Endothelial cell of umbilical vein (primary cell): ENCODE results near the gene RHEX. TPM values are rescaled to one million over a fixed set of nuclear protein-coding genes. Genes with fewer than 3 reads are reported as not detected.

ENCODE experiments used
- BruUV-seq: library from RNA; stranded (reverse); fragments of 400-500 nt; replicated peaks from 2 replicates; lab custom pipeline; 2021; lab: Mats Ljungman, UMichigan
- CTCF ChIA-PET: fragments of 300-600, 350-600 bp; sonication (Branson Sonifier 250); formaldehyde crosslinking; loops from one replicate; lab custom pipeline; 2021; ENCODE audit warnings: antibody characterized with exemption, inconsistent platforms; lab: Charles Lee
- POLR2A ChIA-PET: fragments of 300-600, 350-600 bp; sonication (Branson Sonifier 250); formaldehyde crosslinking; loops from one replicate; lab custom pipeline; 2021; ENCODE audit warnings: antibody characterized with exemption, inconsistent platforms; lab: Charles Lee
- DNase-seq: peaks from one replicate; pipeline ENCODE4 v3.0.0-alpha.2; 2011; ENCODE audit warnings: low read depth, low spot score
- FAIRE-seq: peaks from 2 replicates; lab custom pipeline; 2011; peaks lifted over from hg19 to GRCh38; lab: Jason Lieb, UNC
- H2AFZ ChIP-seq: 2 replicates; pipeline ENCODE4 v1.6.0; 2012; ENCODE audit warnings: low read depth, low read length, control low read depth, inconsistent platforms
- H3K27ac ChIP-seq: 2 replicates; pipeline ENCODE4 v1.5.1; 2011; ENCODE audit warnings: low read depth, mild to moderate bottlenecking, control low read depth, low read length, moderate library complexity; ENCODE audit not compliant: insufficient read depth
- H3K27me3 ChIP-seq, 2 experiments: 2 replicates each; pipeline versions ENCODE4 v1.6.0 to v1.6.1; 2011; ENCODE audit warnings: low read length in 2 of 2, mixed read lengths in 1 of 2; ENCODE audit not compliant: control insufficient read depth in 2 of 2, insufficient read depth in 2 of 2
- H3K36me3 ChIP-seq, 2 experiments: 2 replicates in 1 of 2; 3 replicates in 1 of 2; pipeline ENCODE4 v1.5.1; 2011; ENCODE audit warnings: low read length in 2 of 2, mild to moderate bottlenecking in 1 of 2, moderate library complexity in 1 of 2; ENCODE audit not compliant: control insufficient read depth in 2 of 2, insufficient read depth in 2 of 2; ENCODE audit errors: extremely low read depth in 1 of 2
- H3K4me1 ChIP-seq: 3 replicates; pipeline ENCODE4 v1.5.1; 2011; ENCODE audit warnings: mild to moderate bottlenecking, low read length; ENCODE audit not compliant: control insufficient read depth, insufficient read depth; ENCODE audit errors: extremely low read depth
- H3K4me2 ChIP-seq: 2 replicates; pipeline ENCODE4 v1.6.1; 2011; ENCODE audit warnings: low read length, control low read depth, mixed read lengths; ENCODE audit not compliant: insufficient read depth
- H3K4me3 ChIP-seq, 3 experiments: fragments of 200-600 bp in 1 of 3; sonication (generic), shearing (Covaris generic) in 1 of 3; replicated peaks in 1 of 3; 2 replicates each; pipeline ENCODE4 v1.5.1; 2011 to 2016; ENCODE audit warnings: control low read depth in 3 of 3, low read length in 3 of 3, mild to moderate bottlenecking in 2 of 3, inconsistent platforms in 1 of 3, low read depth in 1 of 3, moderate library complexity in 1 of 3; ENCODE audit not compliant: insufficient read depth in 1 of 3
- H3K79me2 ChIP-seq: 2 replicates; pipeline ENCODE4 v1.6.0; 2012; ENCODE audit warnings: low read length, inconsistent platforms; ENCODE audit not compliant: control insufficient read depth, insufficient read depth
- H3K9ac ChIP-seq: replicated peaks from 2 replicates; pipeline ENCODE3; 2011; ENCODE audit warnings: low read length, control low read depth; ENCODE audit not compliant: insufficient read depth; ENCODE audit errors: extremely low read depth
- H3K9me1 ChIP-seq: replicated peaks from 3 replicates; pipeline ENCODE4 v1.6.0; 2011; ENCODE audit warnings: mild to moderate bottlenecking, low read length; ENCODE audit not compliant: control insufficient read depth, insufficient read depth; ENCODE audit errors: extremely low read depth
- H3K9me3 ChIP-seq: replicated peaks from 2 replicates; pipeline ENCODE4 v1.5.1; 2012; ENCODE audit warnings: low read length, inconsistent platforms; ENCODE audit not compliant: control insufficient read depth, insufficient read depth
- H4K20me1 ChIP-seq: replicated peaks from 2 replicates; pipeline ENCODE3; 2011; ENCODE audit warnings: mild to moderate bottlenecking, low read length; ENCODE audit not compliant: control insufficient read depth, insufficient read depth; ENCODE audit errors: extremely low read depth
- EZH2 ChIP-seq: IDR thresholded peaks from 2 replicates; pipeline ENCODE4 v1.6.1; 2012; ENCODE audit warnings: borderline replicate concordance, low read depth, mild to moderate bottlenecking, moderate library complexity, low read length, inconsistent platforms; ENCODE audit not compliant: severe bottlenecking
- GATA2 ChIP-seq: IDR thresholded peaks from 2 replicates; pipeline ENCODE4 v1.7.0; 2011; ENCODE audit warnings: low read depth, mild to moderate bottlenecking, moderate library complexity, mixed read lengths, low read length; ENCODE audit not compliant: insufficient read length, insufficient read depth
- JUN ChIP-seq: IDR thresholded peaks from 2 replicates; pipeline ENCODE4 v1.6.1; 2011; ENCODE audit warnings: borderline replicate concordance, low read depth; ENCODE audit not compliant: insufficient read length, insufficient read depth
- MAX ChIP-seq: IDR thresholded peaks from 2 replicates; pipeline ENCODE4 v1.6.1; 2011; ENCODE audit not compliant: insufficient read depth, insufficient read length
- MYC ChIP-seq: IDR thresholded peaks from one replicate; pipeline ENCODE4 v1.6.1; 2011; ENCODE audit warnings: mild to moderate bottlenecking, low read depth, low read length
- POLR2AphosphoS5 ChIP-seq: IDR thresholded peaks from 2 replicates; pipeline ENCODE4 v1.6.1; 2012; ENCODE audit warnings: low read depth, mild to moderate bottlenecking, control low read depth, low read length, moderate library complexity; ENCODE audit not compliant: insufficient read depth
- dilution Hi-C: fragments of 300-500 bp; cut with MboI; formaldehyde crosslinking; loops from one replicate; pipeline ENCODE4 v1.15.0; 2019; ENCODE audit warnings: low sequenced_read_pairs; ENCODE audit not compliant: extremely low pct_ligation_motif_present
- intact Hi-C: fragments of 100-400 bp; cut with micrococcal nuclease; formaldehyde crosslinking; loops from one replicate; pipeline ENCODE4 v1.10.0; 2022
- polyA plus RNA-seq, 4 experiments: library from polyadenylated mRNA; depleted of rRNA in 3 of 4; stranded (reverse) in 3 of 4; unstranded in 1 of 4; fragments of >200 nt; gene quantifications; 2 replicates each; pipeline versions ENCODE4 v1.2.1 to v1.2.3, GENCODE V29; 2011 to 2012; ENCODE audit warnings: missing spikeins in 1 of 4
- total RNA-seq: library from RNA; stranded (reverse); gene quantifications from 2 replicates; pipeline ENCODE4 v1.2.3, GENCODE V29; 2021

RHEX gene
- total and polyA plus RNA-seq, 2 donors (not counting 3 experiments of a cell fraction or from before 2014, with no cell fraction given): not detected

GRCh38 chr1:206109718-206110117 is 56.7 kb downstream of the RHEX start:
- Histone ChIP-seq H3K9me1 (no peaks in the 10 kb centered on the region), H3K9me3 (no peaks in the 10 kb centered on the region), H3K9ac (no peak overlapping the region), H3K27me3 (peaks cover 0 to 2% of the 10 kb centered on the region in 2 experiments), H3K4me1 (peaks cover 5% of the 10 kb centered on the region), H2AFZ (no peak overlapping the region), H3K36me3 (no peaks in the 10 kb centered on the region), H3K27ac (no peak overlapping the region), H4K20me1 (no peaks in the 10 kb centered on the region), H3K4me2 (no peak overlapping the region), H3K4me3 (no peak overlapping the region), H3K79me2 (no peaks in the 10 kb centered on the region)
- ChIA-PET CTCF (interaction anchor here (2.2 to 6.9 kb wide), 5 partner anchors 8 to 192 kb away, joined by 4 to 319 read pairs (median 139); partner anchors contain the start of gene AVPR1B), POLR2A (no interaction called here)
- DNase-seq: no peak
- no TSS peak for BruUV-seq
- no peak for FAIRE-seq
- TF ChIP-seq MYC (no peak), GATA2 (no peak), MAX (no peak), POLR2AphosphoS5 (no peak), JUN (no peak)
- intact Hi-C loops (loop anchor here (5.0 kb wide), 1 partner anchor 317 kb away; no protein-coding TSS in a partner anchor), dilution Hi-C loops (loop anchor here (25.0 kb wide), 1 partner anchor 122 kb away; no protein-coding TSS in a partner anchor)

GRCh38 chr1:206110161-206110560 is 57.2 kb downstream of the RHEX start:
- Histone ChIP-seq H3K79me2 (no peaks in the 10 kb centered on the region), H3K4me2 (no peak overlapping the region), H3K4me1 (peaks cover 5% of the 10 kb centered on the region), H3K27ac (no peak overlapping the region), H3K27me3 (peaks cover 0 to 2% of the 10 kb centered on the region in 2 experiments), H3K9me1 (no peaks in the 10 kb centered on the region), H3K4me3 (no peak overlapping the region), H3K36me3 (no peaks in the 10 kb centered on the region), H3K9me3 (no peaks in the 10 kb centered on the region), H2AFZ (no peak overlapping the region), H4K20me1 (no peaks in the 10 kb centered on the region), H3K9ac (no peak overlapping the region)
- DNase-seq (no peak), FAIRE-seq (no peak)
- intact Hi-C loops: no loop called here
- POLR2A ChIA-PET: no interaction called here
- BruUV-seq: no TSS peak
- TF ChIP-seq GATA2 (no peak), MYC (no peak), EZH2 (no peak)
- dilution Hi-C loops: loop anchor here (25.0 kb wide), 1 partner anchor 123 kb away; no protein-coding TSS in a partner anchor
- CTCF ChIA-PET: interaction anchor here (1.5 to 6.9 kb wide), 6 partner anchors 7 to 192 kb away, joined by 4 to 319 read pairs (median 78); partner anchors contain the start of gene AVPR1B
